Keratinocyte (primary cell): ENCODE measurements around the gene MRPL34. TPM values are rescaled to one million over a fixed set of nuclear protein-coding genes. Genes with fewer than 3 reads are reported as not detected.

Experiments
- DNase-seq: peaks from one replicate; pipeline ENCODE4 v3.0.0-alpha.2; 2011; ENCODE audit warnings: low read depth, missing footprints, low spot score
- FAIRE-seq: peaks from 2 replicates; lab custom pipeline; 2011; peaks lifted over from hg19 to GRCh38; lab: Jason Lieb, UNC
- H2AFZ ChIP-seq: 2 replicates; pipeline ENCODE4 v1.6.0; 2012; ENCODE audit warnings: low read length, control low read depth, inconsistent platforms; ENCODE audit not compliant: control insufficient read depth
- H3K27ac ChIP-seq: 2 replicates; pipeline ENCODE4 v1.5.1; 2011; ENCODE audit warnings: low read length; ENCODE audit not compliant: control insufficient read depth, insufficient read depth
- H3K27me3 ChIP-seq: 3 replicates; pipeline ENCODE4 v1.6.0; 2011; ENCODE audit warnings: low read length; ENCODE audit not compliant: control insufficient read depth, insufficient read depth; ENCODE audit errors: extremely low read depth
- H3K36me3 ChIP-seq, 2 experiments: 2 replicates in 1 of 2; 3 replicates in 1 of 2; pipeline ENCODE4 v1.5.1; 2011; ENCODE audit warnings: low read length in 2 of 2, mild to moderate bottlenecking in 1 of 2; ENCODE audit not compliant: control insufficient read depth in 2 of 2, insufficient read depth in 2 of 2; ENCODE audit errors: extremely low read depth in 1 of 2
- H3K4me1 ChIP-seq: 3 replicates; pipeline ENCODE4 v1.5.1; 2011; ENCODE audit warnings: low read length; ENCODE audit not compliant: control insufficient read depth, insufficient read depth; ENCODE audit errors: extremely low read depth
- H3K4me2 ChIP-seq: 3 replicates; pipeline ENCODE4 v1.6.0; 2011; ENCODE audit warnings: low read depth, low read length; ENCODE audit not compliant: control insufficient read depth, insufficient read depth; ENCODE audit errors: extremely low read depth
- H3K4me3 ChIP-seq, 3 experiments: fragments of 200-600 bp in 1 of 3; sonication (generic) in 1 of 3; 2 replicates in 2 of 3; 3 replicates in 1 of 3; pipeline ENCODE4 v1.5.1; 2011 to 2016; ENCODE audit warnings: low read length in 3 of 3, mild to moderate bottlenecking in 3 of 3, control low read depth in 2 of 3, inconsistent platforms in 1 of 3, low read depth in 1 of 3, mixed read lengths in 1 of 3, mixed run types in 1 of 3, moderate library complexity in 1 of 3; ENCODE audit not compliant: control insufficient read depth in 2 of 3, insufficient read depth in 2 of 3; ENCODE audit errors: extremely low read depth in 1 of 3
- H3K79me2 ChIP-seq: 2 replicates; pipeline ENCODE4 v1.6.0; 2012; ENCODE audit warnings: low read length; ENCODE audit not compliant: control insufficient read depth, insufficient read depth
- H3K9ac ChIP-seq: 3 replicates; pipeline ENCODE4 v1.6.0; 2011; ENCODE audit warnings: low read length; ENCODE audit not compliant: control insufficient read depth, insufficient read depth; ENCODE audit errors: extremely low read depth
- H3K9me1 ChIP-seq: 3 replicates; pipeline ENCODE4 v1.6.0; 2011; ENCODE audit warnings: low read length; ENCODE audit not compliant: control insufficient read depth, insufficient read depth; ENCODE audit errors: extremely low read depth
- H3K9me3 ChIP-seq: 2 replicates; pipeline ENCODE4 v1.5.1; 2012; ENCODE audit warnings: low read depth, low read length; ENCODE audit not compliant: control insufficient read depth
- H4K20me1 ChIP-seq: 3 replicates; pipeline ENCODE4 v1.6.0; 2011; ENCODE audit warnings: low read length; ENCODE audit not compliant: control insufficient read depth, insufficient read depth; ENCODE audit errors: extremely low read depth
- EZH2 ChIP-seq: IDR thresholded peaks from one replicate; pipeline ENCODE4 v1.6.1; 2012; ENCODE audit warnings: inconsistent platforms, mild to moderate bottlenecking, low read length, moderate library complexity
- dilution Hi-C: fragments of 300-500 bp; cut with MboI; formaldehyde crosslinking; loops from one replicate; pipeline ENCODE4 v1.7.0; 2020; ENCODE audit warnings: low sequenced_read_pairs; ENCODE audit not compliant: extremely low pct_ligation_motif_present
- polyA plus RNA-seq, 5 experiments: library from polyadenylated mRNA; depleted of rRNA in 3 of 5; stranded (reverse) in 3 of 5; stranded (forward) in 1 of 5; unstranded in 1 of 5; fragments of >200 nt; gene quantifications; 1 replicate in 1 of 5; 2 replicates in 3 of 5; 3 replicates in 1 of 5; pipeline versions ENCODE4 v1.2.1 to v1.2.3, GENCODE V29; 2011 to 2012; ENCODE audit warnings: missing spikeins in 2 of 5, low read depth in 1 of 5, low replicate concordance in 1 of 5
- TF ChIP-seq, protein P1 (sequence below), 3 experiments: IDR thresholded peaks in 1 of 3; conservative IDR thresholded peaks in 1 of 3; optimal IDR thresholded peaks in 1 of 3; 2 replicates in 2 of 3; 3 replicates in 1 of 3; pipeline versions ENCODE3 to v1.5.1; 2011; ENCODE audit warnings: low read length in 3 of 3, mild to moderate bottlenecking in 3 of 3, moderate library complexity in 2 of 3, control low read depth in 1 of 3, inconsistent platforms in 1 of 3; ENCODE audit not compliant: insufficient read depth in 2 of 3; ENCODE audit errors: extremely low read depth in 1 of 3

MRPL34 gene
- polyA plus RNA-seq, 1 donor (not counting 4 experiments of a cell fraction or from before 2014, with no cell fraction given): 63.7 TPM

DNA sequence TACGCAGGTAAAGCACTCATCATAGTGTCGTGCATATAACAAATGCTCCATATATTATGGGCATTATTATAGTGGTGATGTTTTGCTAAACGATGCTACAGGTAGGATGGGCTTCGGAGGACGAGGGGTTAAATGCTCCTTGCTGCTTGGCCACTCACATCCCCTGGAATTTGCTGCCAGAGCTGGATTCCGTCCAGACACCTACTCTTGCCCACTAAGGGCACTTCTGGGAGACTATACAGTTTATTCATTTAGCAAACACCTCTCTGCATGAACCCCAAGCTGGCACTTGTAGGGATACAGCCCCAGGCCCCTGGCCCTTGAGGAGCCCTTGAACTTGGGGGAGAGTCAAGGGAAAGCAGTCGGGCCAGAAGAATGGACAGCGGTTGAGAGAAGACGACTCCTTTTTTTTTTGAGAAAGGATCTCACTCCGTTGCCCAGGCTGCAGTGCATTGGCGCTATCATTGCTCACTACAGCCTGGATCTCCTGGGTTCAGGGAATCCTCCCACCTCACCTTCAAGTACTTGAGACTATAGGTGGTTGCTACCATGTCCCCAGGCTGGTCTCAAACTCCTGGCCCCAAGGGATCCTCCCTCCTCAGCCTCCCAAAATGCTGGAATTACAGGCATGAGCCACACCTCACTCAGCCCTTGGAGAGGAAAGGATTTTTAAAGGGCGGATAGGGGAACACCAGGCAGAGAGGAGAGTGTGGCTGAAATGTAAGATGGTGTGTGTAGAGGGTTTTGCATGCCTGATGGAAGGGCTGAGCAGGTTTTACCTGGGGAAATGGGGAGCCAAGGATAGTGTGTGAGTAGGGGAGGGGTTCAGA, 1.1 kb upstream of the MRPL34 start:
- no peaks in the 10 kb centered on the region for H3K27me3 ChIP-seq
- H3K9ac ChIP-seq: no peak overlapping the region
- no peaks in the 10 kb centered on the region for H3K36me3 ChIP-seq
- H3K79me2 ChIP-seq: peaks cover 14% of the 10 kb centered on the region
- H2AFZ ChIP-seq: no peak overlapping the region
- DNase-seq: no peak
- H3K4me2 ChIP-seq: peak overlapping the region; percentile 61
- peak overlapping the region; percentile 8 for H3K27ac ChIP-seq
- peaks cover 3% of the 10 kb centered on the region for H3K9me1 ChIP-seq
- H4K20me1 ChIP-seq: no peaks in the 10 kb centered on the region
- no peak overlapping the region for H3K4me3 ChIP-seq
- TF ChIP-seq, protein P1, sequence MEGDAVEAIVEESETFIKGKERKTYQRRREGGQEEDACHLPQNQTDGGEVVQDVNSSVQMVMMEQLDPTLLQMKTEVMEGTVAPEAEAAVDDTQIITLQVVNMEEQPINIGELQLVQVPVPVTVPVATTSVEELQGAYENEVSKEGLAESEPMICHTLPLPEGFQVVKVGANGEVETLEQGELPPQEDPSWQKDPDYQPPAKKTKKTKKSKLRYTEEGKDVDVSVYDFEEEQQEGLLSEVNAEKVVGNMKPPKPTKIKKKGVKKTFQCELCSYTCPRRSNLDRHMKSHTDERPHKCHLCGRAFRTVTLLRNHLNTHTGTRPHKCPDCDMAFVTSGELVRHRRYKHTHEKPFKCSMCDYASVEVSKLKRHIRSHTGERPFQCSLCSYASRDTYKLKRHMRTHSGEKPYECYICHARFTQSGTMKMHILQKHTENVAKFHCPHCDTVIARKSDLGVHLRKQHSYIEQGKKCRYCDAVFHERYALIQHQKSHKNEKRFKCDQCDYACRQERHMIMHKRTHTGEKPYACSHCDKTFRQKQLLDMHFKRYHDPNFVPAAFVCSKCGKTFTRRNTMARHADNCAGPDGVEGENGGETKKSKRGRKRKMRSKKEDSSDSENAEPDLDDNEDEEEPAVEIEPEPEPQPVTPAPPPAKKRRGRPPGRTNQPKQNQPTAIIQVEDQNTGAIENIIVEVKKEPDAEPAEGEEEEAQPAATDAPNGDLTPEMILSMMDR (optimal IDR thresholded peaks at IDR 0.05 in 1 of 3, IDR thresholded peaks at IDR 0.05 in 1 of 3, conservative IDR thresholded peaks at IDR 0.05 in 1 of 3; ENCODE audit: extremely low read depth in 1 of 3, insufficient read depth in 2 of 3, low read length in 3 of 3): no peak
- TF ChIP-seq EZH2: no peak
- H3K9me3 ChIP-seq: no peaks in the 10 kb centered on the region
- FAIRE-seq: no peak
- dilution Hi-C loops: no loop called here
- H3K4me1 ChIP-seq: peaks cover 32% of the 10 kb centered on the region

DNA sequence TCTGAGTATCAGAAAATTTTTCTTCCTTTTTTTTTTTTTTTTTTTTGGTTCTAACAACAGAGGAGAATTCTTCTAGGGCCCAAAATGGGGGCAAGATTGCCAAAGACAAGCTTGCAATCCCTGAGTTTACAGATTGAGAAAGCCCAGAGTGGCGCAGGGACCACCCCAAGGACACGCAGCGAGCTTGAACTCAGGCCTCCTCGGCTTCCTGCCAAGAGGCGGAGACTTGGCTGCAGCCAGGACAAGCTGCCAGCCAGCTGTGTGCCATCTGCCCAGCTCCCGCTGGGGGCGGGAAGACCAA, 506 bp upstream of the MRPL34 start:
- Histone ChIP-seq H3K9ac (no peak overlapping the region), H3K9me1 (peaks cover 3% of the 10 kb centered on the region), H3K27me3 (no peaks in the 10 kb centered on the region), H3K9me3 (no peaks in the 10 kb centered on the region), H3K36me3 (no peaks in the 10 kb centered on the region), H3K4me2 (peak overlapping the region; percentile 61), H3K27ac (peak overlapping the region; percentile 8), H4K20me1 (no peaks in the 10 kb centered on the region), H3K4me3 (no peak overlapping the region), H3K4me1 (peaks cover 34% of the 10 kb centered on the region), H3K79me2 (peaks cover 20% of the 10 kb centered on the region), H2AFZ (no peak overlapping the region)
- DNase-seq (no peak), FAIRE-seq (no peak)
- TF ChIP-seq EZH2: no peak
- TF ChIP-seq, protein P1 (optimal IDR thresholded peaks at IDR 0.05 in 1 of 3, IDR thresholded peaks at IDR 0.05 in 1 of 3, conservative IDR thresholded peaks at IDR 0.05 in 1 of 3; ENCODE audit: extremely low read depth in 1 of 3, insufficient read depth in 2 of 3, low read length in 3 of 3): no peak
- dilution Hi-C loops: no loop called here
